Measurements from ENCODE around the gene ANKRD10. TPM values are rescaled to one million over a fixed set of nuclear protein-coding genes. Genes with fewer than 3 reads are reported as not detected.

ANKRD10 gene
- total RNA-seq, 4 donors from 2014 or later, result 89.6 to 120 (median 110) TPM

- whole genome bisulfite sequencing, result 83% methylated on average over 4 of the region's 4 CpGs
- DNase-seq (ENCODE audit: extremely low spot score), result no peak
- no peak for TF ChIP-seq POLR2A (IDR thresholded peaks at IDR 0.05; ENCODE audit: low read depth)
- no peak for TF ChIP-seq EP300 (IDR thresholded peaks at IDR 0.05)
- no peak for TF ChIP-seq POLR2AphosphoS5 (IDR thresholded peaks at IDR 0.05)
- TF ChIP-seq, protein P1, sequence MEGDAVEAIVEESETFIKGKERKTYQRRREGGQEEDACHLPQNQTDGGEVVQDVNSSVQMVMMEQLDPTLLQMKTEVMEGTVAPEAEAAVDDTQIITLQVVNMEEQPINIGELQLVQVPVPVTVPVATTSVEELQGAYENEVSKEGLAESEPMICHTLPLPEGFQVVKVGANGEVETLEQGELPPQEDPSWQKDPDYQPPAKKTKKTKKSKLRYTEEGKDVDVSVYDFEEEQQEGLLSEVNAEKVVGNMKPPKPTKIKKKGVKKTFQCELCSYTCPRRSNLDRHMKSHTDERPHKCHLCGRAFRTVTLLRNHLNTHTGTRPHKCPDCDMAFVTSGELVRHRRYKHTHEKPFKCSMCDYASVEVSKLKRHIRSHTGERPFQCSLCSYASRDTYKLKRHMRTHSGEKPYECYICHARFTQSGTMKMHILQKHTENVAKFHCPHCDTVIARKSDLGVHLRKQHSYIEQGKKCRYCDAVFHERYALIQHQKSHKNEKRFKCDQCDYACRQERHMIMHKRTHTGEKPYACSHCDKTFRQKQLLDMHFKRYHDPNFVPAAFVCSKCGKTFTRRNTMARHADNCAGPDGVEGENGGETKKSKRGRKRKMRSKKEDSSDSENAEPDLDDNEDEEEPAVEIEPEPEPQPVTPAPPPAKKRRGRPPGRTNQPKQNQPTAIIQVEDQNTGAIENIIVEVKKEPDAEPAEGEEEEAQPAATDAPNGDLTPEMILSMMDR (IDR thresholded peaks at IDR 0.05), result no peak
- intact Hi-C loops (cut with DNase I), result loop anchor here (5.0 kb wide), 1 partner anchor 128 kb away; no protein-coding TSS in a partner anchor
- H3K27ac ChIP-seq (replicated peaks in 1 of 4), result no peak overlapping the region
- H3K9me3 ChIP-seq, result no peaks in the 10 kb centered on the region
- H3K4me1 ChIP-seq, result peaks cover 0 to 9% (median 0%) of the 10 kb centered on the region in 4 donors
- no peaks in the 10 kb centered on the region for H3K36me3 ChIP-seq
- H3K27me3 ChIP-seq, result peaks cover 0 to 19% (median 0%) of the 10 kb centered on the region in 4 donors
- no peak overlapping the region for H3K4me3 ChIP-seq
These were observed 9.1 kb upstream of the ANKRD10 start for GRCh38 chr13:110923777-110924638.

GRCh38 chr13:110923086-110923485 is 8.2 kb upstream of the ANKRD10 start:
- no peak for DNase-seq (ENCODE audit: extremely low spot score)
- intact Hi-C loops (cut with DNase I), result loop anchor here (5.0 kb wide), 1 partner anchor 129 kb away; no protein-coding TSS in a partner anchor
- H3K4me1 ChIP-seq, result peaks cover 0 to 9% (median 0%) of the 10 kb centered on the region in 4 donors
- WGBS, result 81% methylated on average over 7 of the region's 7 CpGs
- no peak overlapping the region for H3K4me3 ChIP-seq
- no peaks in the 10 kb centered on the region for H3K36me3 ChIP-seq
- no peak overlapping the region for H3K27ac ChIP-seq (replicated peaks in 1 of 4)
- no peaks in the 10 kb centered on the region for H3K9me3 ChIP-seq
- H3K27me3 ChIP-seq, result peaks cover 0 to 19% (median 0%) of the 10 kb centered on the region in 4 donors
- no peak for TF ChIP-seq EP300 (IDR thresholded peaks at IDR 0.05)
- no peak for TF ChIP-seq POLR2A (IDR thresholded peaks at IDR 0.05; ENCODE audit: low read depth)
- TF ChIP-seq POLR2AphosphoS5 (IDR thresholded peaks at IDR 0.05), result no peak
- TF ChIP-seq, protein P1 (IDR thresholded peaks at IDR 0.05), result no peak

DNA sequence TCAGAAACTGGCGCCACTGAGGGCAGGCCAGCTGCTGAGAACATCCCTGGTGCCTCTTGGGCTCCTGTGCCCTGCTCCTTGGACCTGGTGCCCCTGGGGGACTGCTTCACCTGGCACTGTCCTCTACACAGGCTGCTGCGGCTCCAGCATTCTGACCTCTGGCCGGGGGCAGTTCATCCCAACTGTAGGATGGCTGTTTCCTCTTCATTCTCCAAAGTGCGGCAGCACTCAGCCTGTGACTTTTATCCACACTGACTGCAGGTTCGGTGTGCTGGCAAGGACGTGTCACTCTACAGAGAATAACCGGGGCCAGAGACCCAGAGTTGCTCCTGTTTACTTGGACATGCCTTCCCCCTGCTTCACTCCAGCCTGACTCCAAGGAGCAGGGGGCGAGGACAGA is 7.6 kb upstream of the ANKRD10 start:
- WGBS, result 78% methylated on average over 6 of the region's 8 CpGs
- DNase-seq (ENCODE audit: extremely low spot score), result no peak
- Histone ChIP-seq H3K27me3 (peaks cover 0 to 19% (median 0%) of the 10 kb centered on the region in 4 donors), H3K4me3 (no peak overlapping the region), H3K27ac (replicated peaks in 1 of 4) (no peak overlapping the region), H3K9me3 (no peaks in the 10 kb centered on the region), H3K4me1 (peaks cover 0 to 9% (median 2%) of the 10 kb centered on the region in 4 donors), H3K36me3 (no peaks in the 10 kb centered on the region)
- TF ChIP-seq POLR2AphosphoS5 (IDR thresholded peaks at IDR 0.05) (no peak), EP300 (IDR thresholded peaks at IDR 0.05) (no peak), POLR2A (IDR thresholded peaks at IDR 0.05; ENCODE audit: low read depth) (no peak)
- TF ChIP-seq, protein P1 (IDR thresholded peaks at IDR 0.05), result no peak
- intact Hi-C loops (cut with DNase I), result loop anchor here (5.0 kb wide), 1 partner anchor 130 kb away; no protein-coding TSS in a partner anchor

DNA sequence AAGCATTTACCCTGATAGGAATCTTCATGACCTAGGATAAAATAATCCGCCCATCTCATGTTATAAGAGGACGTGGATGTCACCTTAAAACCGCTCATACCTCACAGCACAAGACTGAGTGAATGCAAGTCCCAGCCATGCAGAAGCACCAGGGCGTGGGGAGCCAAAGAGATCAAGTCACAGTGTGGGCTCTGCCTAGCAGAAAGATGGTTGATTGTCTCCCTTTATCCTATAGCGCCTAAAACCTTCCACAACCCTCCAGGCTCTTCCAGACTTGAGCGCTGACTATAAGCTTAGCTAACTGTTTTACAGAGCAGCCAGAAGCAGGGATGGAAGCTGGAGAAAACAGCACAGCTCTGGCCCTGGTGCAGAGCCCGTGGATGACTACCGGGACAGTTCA is 6.8 kb upstream of the ANKRD10 start:
- H3K9me3 ChIP-seq, result no peaks in the 10 kb centered on the region
- DNase-seq (ENCODE audit: extremely low spot score), result no peak
- H3K27ac ChIP-seq (replicated peaks in 1 of 4), result no peak overlapping the region
- H3K36me3 ChIP-seq, result no peaks in the 10 kb centered on the region
- no peak overlapping the region for H3K4me3 ChIP-seq
- peaks cover 0 to 19% (median 0%) of the 10 kb centered on the region in 4 donors for H3K27me3 ChIP-seq
- 88% methylated on average over 8 of the region's 8 CpGs for WGBS
- H3K4me1 ChIP-seq, result peaks cover 3 to 10% (median 7%) of the 10 kb centered on the region in 4 donors
- intact Hi-C loops (cut with DNase I), result loop anchor here (5.0 kb wide), 1 partner anchor 131 kb away; no protein-coding TSS in a partner anchor
- TF ChIP-seq POLR2A (IDR thresholded peaks at IDR 0.05; ENCODE audit: low read depth), result no peak
- no peak for TF ChIP-seq POLR2AphosphoS5 (IDR thresholded peaks at IDR 0.05)
- TF ChIP-seq, protein P1 (IDR thresholded peaks at IDR 0.05), result no peak
- TF ChIP-seq EP300 (IDR thresholded peaks at IDR 0.05), result no peak
